ENCODE results near the gene SLK.

GRCh38 chr10:104067525-104067924 lies 100.6 kb downstream of the SLK start:
- TF ChIP-seq CTCF (IDR thresholded peaks at IDR 0.05) (no peak), TCF12 (IDR thresholded peaks at IDR 0.05) (no peak), RAD21 (IDR thresholded peaks at IDR 0.05; ENCODE audit: low read length) (no peak), GABPA (IDR thresholded peaks at IDR 0.05; ENCODE audit: low read depth) (no peak), ELF1 (IDR thresholded peaks at IDR 0.05) (no peak), RXRA (IDR thresholded peaks at IDR 0.05; ENCODE audit: borderline replicate concordance, low read depth) (no peak), POLR2AphosphoS5 (IDR thresholded peaks at IDR 0.05; ENCODE audit: low read depth, low read length) (no peak), YY1 (IDR thresholded peaks at IDR 0.05; ENCODE audit: low read depth) (no peak), FOXM1 (IDR thresholded peaks at IDR 0.05; ENCODE audit: low read depth) (no peak), SIN3A (IDR thresholded peaks at IDR 0.05; ENCODE audit: borderline replicate concordance, low read depth, low read length) (no peak), RFX5 (IDR thresholded peaks at IDR 0.05; ENCODE audit: low read length) (no peak), MAX (IDR thresholded peaks at IDR 0.05; ENCODE audit: low read depth) (no peak)
- TF ChIP-seq, protein P1, sequence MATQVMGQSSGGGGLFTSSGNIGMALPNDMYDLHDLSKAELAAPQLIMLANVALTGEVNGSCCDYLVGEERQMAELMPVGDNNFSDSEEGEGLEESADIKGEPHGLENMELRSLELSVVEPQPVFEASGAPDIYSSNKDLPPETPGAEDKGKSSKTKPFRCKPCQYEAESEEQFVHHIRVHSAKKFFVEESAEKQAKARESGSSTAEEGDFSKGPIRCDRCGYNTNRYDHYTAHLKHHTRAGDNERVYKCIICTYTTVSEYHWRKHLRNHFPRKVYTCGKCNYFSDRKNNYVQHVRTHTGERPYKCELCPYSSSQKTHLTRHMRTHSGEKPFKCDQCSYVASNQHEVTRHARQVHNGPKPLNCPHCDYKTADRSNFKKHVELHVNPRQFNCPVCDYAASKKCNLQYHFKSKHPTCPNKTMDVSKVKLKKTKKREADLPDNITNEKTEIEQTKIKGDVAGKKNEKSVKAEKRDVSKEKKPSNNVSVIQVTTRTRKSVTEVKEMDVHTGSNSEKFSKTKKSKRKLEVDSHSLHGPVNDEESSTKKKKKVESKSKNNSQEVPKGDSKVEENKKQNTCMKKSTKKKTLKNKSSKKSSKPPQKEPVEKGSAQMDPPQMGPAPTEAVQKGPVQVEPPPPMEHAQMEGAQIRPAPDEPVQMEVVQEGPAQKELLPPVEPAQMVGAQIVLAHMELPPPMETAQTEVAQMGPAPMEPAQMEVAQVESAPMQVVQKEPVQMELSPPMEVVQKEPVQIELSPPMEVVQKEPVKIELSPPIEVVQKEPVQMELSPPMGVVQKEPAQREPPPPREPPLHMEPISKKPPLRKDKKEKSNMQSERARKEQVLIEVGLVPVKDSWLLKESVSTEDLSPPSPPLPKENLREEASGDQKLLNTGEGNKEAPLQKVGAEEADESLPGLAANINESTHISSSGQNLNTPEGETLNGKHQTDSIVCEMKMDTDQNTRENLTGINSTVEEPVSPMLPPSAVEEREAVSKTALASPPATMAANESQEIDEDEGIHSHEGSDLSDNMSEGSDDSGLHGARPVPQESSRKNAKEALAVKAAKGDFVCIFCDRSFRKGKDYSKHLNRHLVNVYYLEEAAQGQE (IDR thresholded peaks at IDR 0.05; ENCODE audit: low read depth, low read length), result no peak
- TF ChIP-seq, protein P2, sequence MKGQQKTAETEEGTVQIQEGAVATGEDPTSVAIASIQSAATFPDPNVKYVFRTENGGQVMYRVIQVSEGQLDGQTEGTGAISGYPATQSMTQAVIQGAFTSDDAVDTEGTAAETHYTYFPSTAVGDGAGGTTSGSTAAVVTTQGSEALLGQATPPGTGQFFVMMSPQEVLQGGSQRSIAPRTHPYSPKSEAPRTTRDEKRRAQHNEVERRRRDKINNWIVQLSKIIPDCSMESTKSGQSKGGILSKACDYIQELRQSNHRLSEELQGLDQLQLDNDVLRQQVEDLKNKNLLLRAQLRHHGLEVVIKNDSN (IDR thresholded peaks at IDR 0.05; ENCODE audit: borderline replicate concordance, low read depth), result no peak
